Measurements from ENCODE around the gene ELOVL5.

The ELOVL5 gene

DNA sequence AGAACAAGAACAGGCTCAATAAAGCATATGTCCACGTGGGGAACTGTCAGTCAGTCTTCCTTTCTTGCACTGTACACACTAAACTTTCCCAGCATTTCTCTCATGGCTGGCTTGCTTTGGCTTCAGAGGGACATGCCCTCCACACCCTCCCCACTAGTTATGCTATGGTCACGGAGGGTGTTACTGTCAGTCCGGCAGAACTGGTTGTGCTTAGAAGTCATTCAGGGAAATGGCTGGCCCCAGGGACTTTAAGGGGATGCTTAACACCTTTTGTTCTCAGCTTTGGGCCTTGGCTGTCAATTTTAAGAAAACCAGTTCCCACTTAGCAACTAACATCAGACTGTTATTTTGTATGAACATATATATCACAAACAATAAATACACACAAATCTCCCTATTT is 55.1 kb downstream of the ELOVL5 start:
- Mint-ChIP-seq H3K27me3 (no peaks in the 10 kb centered on the region), H3K36me3 (peaks cover 51% of the 10 kb centered on the region), H3K9me3 (no peaks in the 10 kb centered on the region), H3K27ac (peak overlapping the region; percentile 74), H3K4me1 (peaks cover 89% of the 10 kb centered on the region), H3K4me3 (no peak overlapping the region)
- ATAC-seq: no peak

- Mint-ChIP-seq H3K9me3 (no peaks in the 10 kb centered on the region), H3K4me1 (peaks cover 74% of the 10 kb centered on the region), H3K4me3 (peak overlapping the region; percentile 8), H3K27ac (peak overlapping the region; percentile 87), H3K36me3 (peaks cover 66% of the 10 kb centered on the region), H3K27me3 (no peaks in the 10 kb centered on the region)
- peak; percentile 67 for ATAC-seq
Observed at GRCh38 chr6:53290537-53291510, 57.9 kb downstream of the ELOVL5 start.

DNA sequence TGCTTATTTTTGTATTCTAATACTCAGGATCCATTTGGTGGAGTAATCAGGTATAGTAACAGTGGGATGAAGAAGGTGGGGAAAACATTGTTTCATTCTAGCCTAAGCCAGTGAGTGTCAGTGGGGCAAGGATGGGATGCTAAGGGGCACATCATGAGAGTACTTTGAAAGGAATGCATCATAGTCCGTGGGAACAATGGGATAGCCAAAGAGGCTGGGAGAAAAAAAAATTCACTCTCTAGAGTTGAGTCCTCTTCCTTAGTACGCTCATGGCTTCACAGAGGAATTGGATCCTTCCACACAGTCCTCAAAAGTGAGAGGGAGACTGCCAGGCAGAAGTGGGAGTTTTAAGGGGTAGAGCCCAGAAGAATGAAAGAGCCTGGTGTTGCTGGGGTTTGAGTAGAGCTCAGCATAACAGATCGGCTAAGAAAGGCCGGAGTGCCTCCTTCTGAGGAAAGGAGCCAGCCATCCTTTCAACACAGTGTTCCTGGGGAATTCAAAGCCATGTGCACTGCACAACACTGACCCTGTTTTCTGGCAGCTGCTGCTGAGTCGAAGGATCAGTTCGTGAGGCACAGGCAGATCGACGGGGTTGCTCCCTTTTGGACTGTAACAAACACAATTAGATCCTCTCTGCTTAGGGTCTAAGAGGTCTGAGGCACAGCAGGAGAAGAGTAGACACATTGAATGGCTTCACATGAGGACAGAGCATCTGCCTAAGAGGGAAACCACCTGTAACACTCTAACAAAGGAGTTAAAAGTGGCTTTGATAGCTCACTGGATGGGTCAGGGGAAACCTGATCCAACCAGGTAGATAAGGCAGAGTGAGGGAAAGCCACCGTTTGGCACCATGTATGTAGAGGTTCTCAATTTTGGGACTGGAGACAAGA is 61.2 kb downstream of the ELOVL5 start:
- Mint-ChIP-seq H3K36me3 (peaks cover 56% of the 10 kb centered on the region), H3K4me3 (no peak overlapping the region), H3K27me3 (no peaks in the 10 kb centered on the region), H3K9me3 (no peaks in the 10 kb centered on the region), H3K27ac (peak overlapping the region; percentile 87), H3K4me1 (peaks cover 72% of the 10 kb centered on the region)
- ATAC-seq: no peak

GRCh38 chr6:53284901-53285300 is 63.8 kb downstream of the ELOVL5 start:
- Mint-ChIP-seq H3K27me3 (no peaks in the 10 kb centered on the region), H3K27ac (peak overlapping the region; percentile 9), H3K36me3 (peaks cover 34% of the 10 kb centered on the region), H3K4me1 (peaks cover 72% of the 10 kb centered on the region), H3K9me3 (no peaks in the 10 kb centered on the region), H3K4me3 (no peak overlapping the region)
- ATAC-seq: no peak

DNA sequence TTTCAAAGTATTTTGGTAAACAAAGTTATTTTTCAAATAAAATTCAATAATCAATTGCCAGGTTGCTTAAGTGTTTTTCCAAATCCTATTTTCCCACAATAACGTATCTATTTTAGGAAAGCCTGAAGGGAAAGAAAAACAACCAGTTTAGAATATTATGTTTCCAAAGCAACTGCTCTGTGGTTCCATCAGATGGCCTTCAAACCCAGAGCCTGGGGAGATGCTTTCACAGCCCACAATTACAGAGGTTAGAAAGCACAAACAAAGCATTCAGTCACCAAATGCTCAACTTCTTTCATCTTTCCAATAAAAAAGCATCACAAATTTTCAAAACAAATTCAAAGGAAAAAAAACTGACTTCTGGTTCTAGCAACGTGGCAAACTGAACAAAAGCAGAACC is 66.0 kb downstream of the ELOVL5 start:
- Mint-ChIP-seq H3K9me3 (no peaks in the 10 kb centered on the region), H3K4me3 (no peak overlapping the region), H3K27me3 (no peaks in the 10 kb centered on the region), H3K36me3 (peaks cover 35% of the 10 kb centered on the region), H3K27ac (no peak overlapping the region), H3K4me1 (peaks cover 81% of the 10 kb centered on the region)
- no peak for ATAC-seq

GRCh38 chr6:53282234-53282633 is 66.5 kb downstream of the ELOVL5 start:
- no peak for ATAC-seq

DNA sequence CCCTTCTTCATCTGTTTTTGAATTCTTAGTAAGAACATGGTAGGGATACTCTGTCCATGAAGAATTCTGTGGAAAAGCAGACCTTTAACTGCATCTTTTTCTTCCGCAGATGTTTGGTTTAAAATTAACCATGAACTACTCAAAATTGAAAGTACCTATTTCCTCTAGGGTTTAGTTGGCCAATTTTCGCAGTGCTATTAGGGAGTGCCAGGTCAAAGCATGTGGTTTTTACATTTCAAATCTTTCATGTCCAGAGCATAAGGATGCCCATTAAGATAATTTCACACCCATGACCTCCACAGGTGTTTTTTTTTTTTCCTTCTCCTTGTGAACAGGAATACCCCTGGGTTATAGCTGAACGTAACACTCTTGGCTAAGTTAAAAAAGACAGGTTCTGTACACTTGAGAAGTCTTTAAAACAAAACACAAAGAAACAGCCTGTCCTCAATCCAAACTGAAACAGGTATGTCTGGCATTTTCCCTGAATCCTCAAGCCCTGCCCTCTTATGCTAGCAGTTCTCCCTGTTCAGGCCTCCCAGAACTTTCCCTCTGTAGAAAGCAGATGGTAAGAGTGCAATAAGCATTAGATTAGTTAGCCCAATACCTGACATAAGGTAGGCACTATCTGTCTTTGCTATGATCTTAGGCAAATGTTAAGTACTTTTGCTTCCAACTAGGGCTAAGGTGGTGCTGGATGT is 67.1 kb downstream of the ELOVL5 start:
- H3K9me3 Mint-ChIP-seq: no peaks in the 10 kb centered on the region
- H3K27ac Mint-ChIP-seq: peak overlapping the region; percentile 74
- H3K36me3 Mint-ChIP-seq: peaks cover 34% of the 10 kb centered on the region
- ATAC-seq: no peak
- peaks cover 77% of the 10 kb centered on the region for H3K4me1 Mint-ChIP-seq
- H3K27me3 Mint-ChIP-seq: no peaks in the 10 kb centered on the region
- no peak overlapping the region for H3K4me3 Mint-ChIP-seq

More at GRCh38 chr6:53282234-53282633, 66.5 kb downstream of the ELOVL5 start:
- Mint-ChIP-seq H3K27me3 (no peaks in the 10 kb centered on the region), H3K27ac (peak overlapping the region; percentile 74), H3K36me3 (peaks cover 35% of the 10 kb centered on the region), H3K4me3 (no peak overlapping the region), H3K9me3 (no peaks in the 10 kb centered on the region), H3K4me1 (peaks cover 80% of the 10 kb centered on the region)

DNA sequence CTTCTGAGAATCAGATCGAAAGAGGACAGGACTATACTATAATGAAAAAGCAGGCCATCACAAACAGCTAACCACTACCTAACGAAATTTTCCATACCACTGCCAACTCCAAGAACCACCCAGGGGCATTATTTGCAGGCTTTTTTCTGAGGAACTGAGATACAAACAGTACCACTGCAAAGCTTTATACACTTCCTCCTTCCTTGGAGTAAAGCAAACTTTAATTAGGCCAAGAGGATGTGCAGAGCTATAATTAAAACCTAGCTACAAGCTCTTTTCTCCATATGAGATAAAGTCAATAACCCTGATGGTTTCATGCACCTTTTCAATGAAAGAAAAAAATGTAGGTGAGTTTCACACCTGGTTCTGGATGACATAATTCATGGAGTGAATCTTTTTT is 68.5 kb downstream of the ELOVL5 start:
- peaks cover 44% of the 10 kb centered on the region for H3K36me3 Mint-ChIP-seq
- peak overlapping the region; percentile 74 for H3K27ac Mint-ChIP-seq
- peaks cover 75% of the 10 kb centered on the region for H3K4me1 Mint-ChIP-seq
- no peaks in the 10 kb centered on the region for H3K9me3 Mint-ChIP-seq
- no peaks in the 10 kb centered on the region for H3K27me3 Mint-ChIP-seq
- H3K4me3 Mint-ChIP-seq: no peak overlapping the region
- ATAC-seq: peak; percentile 59

- Mint-ChIP-seq H3K27ac (peak overlapping the region; percentile 74), H3K4me1 (peaks cover 75% of the 10 kb centered on the region), H3K9me3 (no peaks in the 10 kb centered on the region), H3K4me3 (no peak overlapping the region), H3K36me3 (peaks cover 51% of the 10 kb centered on the region), H3K27me3 (no peaks in the 10 kb centered on the region)
- no peak for ATAC-seq
Observed at GRCh38 chr6:53279293-53279692, 69.5 kb downstream of the ELOVL5 start.

GRCh38 chr6:53273370-53273769 is 75.4 kb downstream of the ELOVL5 start:
- no peak for ATAC-seq
- Mint-ChIP-seq H3K9me3 (no peaks in the 10 kb centered on the region), H3K4me1 (peaks cover 35% of the 10 kb centered on the region), H3K36me3 (peaks cover 72% of the 10 kb centered on the region), H3K27ac (peak overlapping the region; percentile 46), H3K4me3 (no peak overlapping the region), H3K27me3 (no peaks in the 10 kb centered on the region)

- Mint-ChIP-seq H3K4me1 (peaks cover 53% of the 10 kb centered on the region), H3K27me3 (no peaks in the 10 kb centered on the region), H3K4me3 (no peak overlapping the region), H3K36me3 (peaks cover 79% of the 10 kb centered on the region), H3K9me3 (no peaks in the 10 kb centered on the region), H3K27ac (peak overlapping the region; percentile 20)
- ATAC-seq: no peak
Observed at GRCh38 chr6:53269827-53270226, 78.9 kb downstream of the ELOVL5 start.

DNA sequence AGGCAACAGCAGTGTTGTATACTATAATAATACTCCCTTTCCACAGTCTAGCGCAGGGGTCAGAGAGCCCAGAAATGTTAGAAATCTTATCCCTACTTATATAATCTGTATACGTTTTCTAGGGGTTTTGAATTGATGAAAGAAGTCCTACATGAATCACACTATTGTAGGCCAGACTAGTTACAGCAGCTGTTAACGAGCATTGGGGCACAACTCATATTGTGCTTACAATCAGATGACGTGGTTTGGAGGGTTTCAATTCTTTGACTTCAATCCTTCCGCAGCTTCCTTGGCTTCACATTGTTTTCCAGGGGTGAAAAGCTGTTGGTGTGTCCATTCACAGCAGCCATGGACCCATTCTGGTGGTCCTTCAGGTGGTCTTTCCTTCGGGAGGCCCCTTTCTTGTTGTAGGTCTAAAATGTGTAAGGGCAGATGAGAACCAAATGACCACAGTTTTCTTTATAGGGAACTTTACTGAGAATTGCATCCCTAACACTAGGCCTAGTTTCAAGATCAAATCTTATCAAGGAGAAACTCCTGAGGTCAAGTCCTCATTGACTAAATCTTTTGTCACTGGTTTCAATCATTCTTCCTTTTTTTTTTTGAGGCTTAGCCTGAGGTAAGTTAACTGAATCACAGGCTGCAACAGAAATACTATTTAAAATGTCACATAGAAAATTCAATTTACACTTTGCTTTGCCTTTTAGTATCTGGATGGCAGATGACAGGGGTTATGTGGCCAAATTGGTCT is 79.7 kb downstream of the ELOVL5 start:
- Mint-ChIP-seq H3K4me3 (no peak overlapping the region), H3K9me3 (no peaks in the 10 kb centered on the region), H3K4me1 (peaks cover 56% of the 10 kb centered on the region), H3K27ac (peak overlapping the region; percentile 20), H3K36me3 (peaks cover 82% of the 10 kb centered on the region), H3K27me3 (no peaks in the 10 kb centered on the region)
- no peak for ATAC-seq

GRCh38 chr6:53266553-53267090 is 82.1 kb downstream of the ELOVL5 start:
- H3K36me3 Mint-ChIP-seq: peaks cover 87% of the 10 kb centered on the region
- no peak overlapping the region for H3K4me3 Mint-ChIP-seq
- no peak for ATAC-seq
- peaks cover 54% of the 10 kb centered on the region for H3K4me1 Mint-ChIP-seq
- H3K27ac Mint-ChIP-seq: peak overlapping the region; percentile 42
- H3K9me3 Mint-ChIP-seq: no peaks in the 10 kb centered on the region
- H3K27me3 Mint-ChIP-seq: no peaks in the 10 kb centered on the region
